Measurements from ENCODE around the gene CCDC197.

Gene CCDC197

GRCh38 chr14:93997082-93997481 lies at the start of gene CCDC197:
Gene CCDC197 (plus strand): TSS chr14:93997301. CDS start chr14:93998132, 831 bp downstream.
- DNase-seq: no peak

- no peak for DNase-seq
Measured at GRCh38 chr14:93949511-93950075, 47.5 kb upstream of the CCDC197 start.

GRCh38 chr14:93950948-93951634 lies 46.0 kb upstream of the CCDC197 start:
- DNase-seq: no peak

GRCh38 chr14:93951635-93952540 lies 45.2 kb upstream of the CCDC197 start:
- no peak for DNase-seq

- DNase-seq: no peak
Measured at GRCh38 chr14:93952829-93953228, 44.3 kb upstream of the CCDC197 start.

GRCh38 chr14:93953263-93953662 lies 43.8 kb upstream of the CCDC197 start:
- no peak for DNase-seq

GRCh38 chr14:93953739-93954515 lies 43.2 kb upstream of the CCDC197 start:
- no peak for DNase-seq

- DNase-seq: no peak
Measured at GRCh38 chr14:93954516-93954830, 42.6 kb upstream of the CCDC197 start.

GRCh38 chr14:93954900-93955849 lies 41.9 kb upstream of the CCDC197 start:
- no peak for DNase-seq

GRCh38 chr14:93955850-93956481 lies 41.1 kb upstream of the CCDC197 start:
- DNase-seq: no peak

GRCh38 chr14:93956514-93957332 lies 40.4 kb upstream of the CCDC197 start:
- DNase-seq: no peak

GRCh38 chr14:93957333-93957710 lies 39.8 kb upstream of the CCDC197 start:
- no peak for DNase-seq

GRCh38 chr14:93957751-93958566 lies 39.1 kb upstream of the CCDC197 start:
- no peak for DNase-seq

- no peak for DNase-seq
Measured at GRCh38 chr14:93958567-93959238, 38.4 kb upstream of the CCDC197 start.

GRCh38 chr14:93959239-93960107 lies 37.6 kb upstream of the CCDC197 start:
- no peak for DNase-seq

- DNase-seq: no peak
Measured at GRCh38 chr14:93960108-93960475, 37.0 kb upstream of the CCDC197 start.

GRCh38 chr14:93960774-93961438 lies 36.2 kb upstream of the CCDC197 start:
- DNase-seq: no peak

GRCh38 chr14:93961620-93962019 lies 35.5 kb upstream of the CCDC197 start:
- no peak for DNase-seq
